ENCODE measurements around the gene CARNS1. TPM values are rescaled to one million over a fixed set of nuclear protein-coding genes. Genes with fewer than 3 reads are reported as not detected.

CARNS1 gene
- total and polyA plus RNA-seq, 9 of the 15 experiments (the other 6 are each of a cell fraction or from before 2014, with no cell fraction given), result 0.01 to 0.18 (median 0.06) TPM; not detected in 3

- TF ChIP-seq ZBTB43 (CRISPR knock-in tag; IDR thresholded peaks at IDR 0.05) (no peak), ZKSCAN8 (CRISPR knock-in tag; IDR thresholded peaks at IDR 0.05) (no peak), VEZF1 (CRISPR knock-in tag; IDR thresholded peaks at IDR 0.05) (peak; percentile 86), ZBTB49 (CRISPR knock-in tag; IDR thresholded peaks at IDR 0.05; ENCODE audit: borderline replicate concordance) (no peak), SP2 (IDR thresholded peaks at IDR 0.05; ENCODE audit: extremely low read depth, low read depth, low read length, poor library complexity, severe bottlenecking) (no peak), ZNF696 (CRISPR knock-in tag; conservative IDR thresholded peaks at IDR 0.05) (no peak), GTF2F1 (IDR thresholded peaks at IDR 0.05; ENCODE audit: low read depth, low read length) (no peak), SNAPC5 (CRISPR knock-in tag; IDR thresholded peaks at IDR 0.05) (no peak), ZNF41 (CRISPR knock-in tag; conservative IDR thresholded peaks at IDR 0.05) (no peak), IRF9 (tag; IDR thresholded peaks at IDR 0.05) (no peak), CXXC5 (CRISPR knock-in tag; IDR thresholded peaks at IDR 0.05) (peak; percentile 70), SP1 (CRISPR knock-in tag; IDR thresholded peaks at IDR 0.05) (peak; percentile 97), RBM39 (optimal IDR thresholded peaks at IDR 0.05; ENCODE audit: low read depth, low read length) (no peak), CBX8 (IDR thresholded peaks at IDR 0.05; ENCODE audit: borderline replicate concordance, extremely low read depth, low read depth, low read length, poor library complexity, severe bottlenecking) (no peak), XRCC4 (IDR thresholded peaks at IDR 0.05; ENCODE audit: extremely low read depth, insufficient read depth, insufficient read length) (no peak), MIER1 (IDR thresholded peaks at IDR 0.05; ENCODE audit: low read depth) (no peak), PTRF (tag; IDR thresholded peaks at IDR 0.05) (no peak), IRF2 (CRISPR knock-in tag; IDR thresholded peaks at IDR 0.05) (no peak), CBX1 (IDR thresholded peaks at IDR 0.05; ENCODE audit: low read depth) (no peak), ZNF143 (CRISPR knock-in tag; IDR thresholded peaks at IDR 0.05) (no peak), CREB1 (IDR thresholded peaks at IDR 0.05) (peak; percentile 74), CREB1 (CRISPR knock-in tag; IDR thresholded peaks at IDR 0.05) (peak; percentile 90)
Measured at GRCh38 chr11:67468759-67469507, 53.5 kb downstream of the CARNS1 start, which contains the start of gene TMEM134 (continued).

Measured in K562 (cell line).